Measurements from ENCODE around the gene CABCOCO1.
"Not testable (repeated sequence)": the region's sequence is repeated elsewhere in the genome, so short reads cannot be mapped to it uniquely, and the experiment has no call there.

Gene CABCOCO1

DNA sequence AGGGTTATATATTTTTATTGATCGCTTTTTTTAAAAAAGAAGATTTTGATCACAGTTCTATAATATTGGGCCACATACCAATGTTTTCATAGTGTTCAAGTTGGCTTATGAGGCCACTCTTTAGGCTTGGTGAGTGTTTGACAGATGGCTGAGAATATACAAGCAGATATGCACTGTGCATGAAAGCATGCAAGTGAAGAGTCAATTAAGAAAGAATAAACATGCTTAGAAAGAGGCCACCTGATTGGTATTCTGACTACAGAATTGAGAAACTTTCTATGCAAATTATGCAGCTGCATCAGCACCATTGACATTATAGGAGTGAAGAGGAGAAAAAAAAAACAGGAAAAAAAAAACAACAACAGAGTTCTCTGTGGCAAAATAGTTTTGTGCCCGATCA is 39.9 kb downstream of the CABCOCO1 start:
- no peaks in the 10 kb centered on the region for H3K79me1 ChIP-seq (ENCODE audit: low read depth, low read length)
- no peak overlapping the region for H3K27ac ChIP-seq (replicated peaks; ENCODE audit: low read length)
- H3K23ac ChIP-seq (ENCODE audit: low read depth, low read length, poor library complexity): no peak overlapping the region
- no peak overlapping the region for H3K4me2 ChIP-seq (ENCODE audit: insufficient read depth, low read length, poor library complexity, severe bottlenecking)
- H3K9me3 ChIP-seq (replicated peaks in 1 of 2; ENCODE audit: control insufficient read depth in 2 of 2, insufficient read depth in 1 of 2, low read depth in 1 of 2, low read length in 2 of 2): no peaks in the 10 kb centered on the region
- no peak overlapping the region for H2BK15ac ChIP-seq (ENCODE audit: low read length)
- WGBS, 2 donors (ENCODE audit: extremely low coverage in 2 of 2, insufficient read length in 2 of 2, insufficient replicate concordance in 1 of 2): no CpG with 5 or more reads among the region's 2 CpGs
- no peak overlapping the region for H3K4ac ChIP-seq (ENCODE audit: low read length)
- H2BK5ac ChIP-seq (ENCODE audit: low read length): no peak overlapping the region
- H3K9ac ChIP-seq (ENCODE audit: low read depth, low read length, poor library complexity): no peak overlapping the region
- no peaks in the 10 kb centered on the region for H3K27me3 ChIP-seq (ENCODE audit: control insufficient read depth in 3 of 3, insufficient read depth in 3 of 3, low read depth in 1 of 3, low read length in 3 of 3)
- H2AFZ ChIP-seq (ENCODE audit: low read length): no peak overlapping the region
- no peak for DNase-seq (ENCODE audit: low spot score)
- H2AK5ac ChIP-seq (ENCODE audit: low read depth, low read length): no peak overlapping the region
- no peak overlapping the region for H2BK12ac ChIP-seq (ENCODE audit: low read length)
- no peak overlapping the region for H3K14ac ChIP-seq (ENCODE audit: low read length)
- H3K36me3 ChIP-seq (replicated peaks in 1 of 2; ENCODE audit: control insufficient read depth in 2 of 2, insufficient read depth in 2 of 2, low read length in 2 of 2): no peaks in the 10 kb centered on the region
- H4K8ac ChIP-seq (ENCODE audit: low read depth, low read length): no peak overlapping the region
- H3K4me1 ChIP-seq (ENCODE audit: control insufficient read depth in 2 of 2, insufficient read depth in 1 of 2, low read depth in 1 of 2, low read length in 2 of 2): no peaks in the 10 kb centered on the region
- H3K4me3 ChIP-seq (ENCODE audit: low read length in 2 of 2): no peak overlapping the region
- no peak overlapping the region for H2BK120ac ChIP-seq (ENCODE audit: low read depth, low read length)
- no peak overlapping the region for H4K91ac ChIP-seq (ENCODE audit: low read depth, low read length, poor library complexity)
- no peak overlapping the region for H3K18ac ChIP-seq (ENCODE audit: low read length)

DNA sequence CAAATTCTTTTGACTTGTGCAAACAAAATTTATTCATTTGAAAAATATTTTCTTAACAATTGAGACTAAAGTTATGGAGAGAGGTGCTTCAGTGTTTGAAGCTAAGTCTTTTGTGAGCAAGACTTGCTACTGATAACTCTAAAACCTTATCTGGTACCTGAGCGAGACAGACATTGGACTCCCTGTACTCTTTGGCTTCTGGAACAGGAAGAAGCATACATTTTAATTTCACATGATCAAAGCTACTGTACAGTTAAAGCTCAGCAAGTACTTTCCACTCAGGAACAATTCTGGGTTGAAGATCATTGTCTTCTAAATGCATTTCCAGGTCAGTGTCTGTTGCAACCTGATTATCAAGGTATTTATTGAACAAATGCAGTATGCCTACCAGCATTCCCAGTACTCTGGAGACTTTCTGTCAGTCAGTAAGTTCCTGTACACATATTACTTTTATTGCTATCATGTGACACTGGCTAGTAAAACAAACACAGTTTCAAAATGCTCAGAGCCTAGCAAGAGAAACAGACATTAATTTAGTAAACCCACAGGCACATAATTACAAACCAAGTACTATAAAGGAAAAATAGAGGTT is 42.4 kb downstream of the CABCOCO1 start:
- Histone ChIP-seq H3K4me1 (ENCODE audit: control insufficient read depth in 2 of 2, insufficient read depth in 1 of 2, low read depth in 1 of 2, low read length in 2 of 2) (no peaks in the 10 kb centered on the region), H3K9me3 (replicated peaks in 1 of 2; ENCODE audit: control insufficient read depth in 2 of 2, insufficient read depth in 1 of 2, low read depth in 1 of 2, low read length in 2 of 2) (no peaks in the 10 kb centered on the region), H4K8ac (ENCODE audit: low read depth, low read length) (no peak overlapping the region), H3K9ac (ENCODE audit: low read depth, low read length, poor library complexity) (no peak overlapping the region), H3K27ac (replicated peaks; ENCODE audit: low read length) (no peak overlapping the region), H2BK12ac (ENCODE audit: low read length) (no peak overlapping the region), H3K23ac (ENCODE audit: low read depth, low read length, poor library complexity) (no peak overlapping the region), H3K4ac (ENCODE audit: low read length) (no peak overlapping the region), H3K18ac (ENCODE audit: low read length) (no peak overlapping the region), H2BK15ac (ENCODE audit: low read length) (no peak overlapping the region), H2BK5ac (ENCODE audit: low read length) (no peak overlapping the region), H2AFZ (ENCODE audit: low read length) (no peak overlapping the region), H2AK5ac (ENCODE audit: low read depth, low read length) (no peak overlapping the region), H3K4me2 (ENCODE audit: insufficient read depth, low read length, poor library complexity, severe bottlenecking) (no peak overlapping the region), H3K27me3 (ENCODE audit: control insufficient read depth in 3 of 3, insufficient read depth in 3 of 3, low read depth in 1 of 3, low read length in 3 of 3) (no peaks in the 10 kb centered on the region), H3K36me3 (replicated peaks in 1 of 2; ENCODE audit: control insufficient read depth in 2 of 2, insufficient read depth in 2 of 2, low read length in 2 of 2) (no peaks in the 10 kb centered on the region), H3K14ac (ENCODE audit: low read length) (no peak overlapping the region), H3K79me1 (ENCODE audit: low read depth, low read length) (no peaks in the 10 kb centered on the region), H4K91ac (ENCODE audit: low read depth, low read length, poor library complexity) (no peak overlapping the region), H3K4me3 (ENCODE audit: low read length in 2 of 2) (no peak overlapping the region), H2BK120ac (ENCODE audit: low read depth, low read length) (no peak overlapping the region)
- DNase-seq (ENCODE audit: low spot score): no peak
- no CpG with 5 or more reads among the region's 1 CpG for WGBS, 2 donors (ENCODE audit: extremely low coverage in 2 of 2, insufficient read length in 2 of 2, insufficient replicate concordance in 1 of 2)

DNA sequence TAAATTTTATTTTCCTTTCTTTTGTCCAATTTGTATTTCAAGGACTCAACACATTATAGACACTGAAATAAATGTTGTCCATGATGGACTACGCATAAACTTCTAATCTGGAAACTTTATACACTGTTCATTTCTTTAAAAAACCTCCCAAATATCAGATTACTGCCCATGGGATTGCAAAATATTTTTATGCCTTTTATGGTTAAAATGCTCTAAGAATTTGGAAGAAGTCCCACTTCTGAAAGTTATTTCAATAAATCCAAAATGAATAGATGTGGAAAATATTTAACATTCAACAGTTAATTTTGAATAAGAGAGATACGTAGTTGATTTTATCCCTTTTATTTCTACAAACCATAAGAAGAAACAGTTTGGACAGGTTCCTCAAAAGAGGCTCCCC is 46.1 kb downstream of the CABCOCO1 start:
- Histone ChIP-seq H3K18ac (ENCODE audit: low read length) (no peak overlapping the region), H2BK12ac (ENCODE audit: low read length) (no peak overlapping the region), H3K23ac (ENCODE audit: low read depth, low read length, poor library complexity) (no peak overlapping the region), H3K9me3 (replicated peaks in 1 of 2; ENCODE audit: control insufficient read depth in 2 of 2, insufficient read depth in 1 of 2, low read depth in 1 of 2, low read length in 2 of 2) (no peaks in the 10 kb centered on the region), H2BK5ac (ENCODE audit: low read length) (no peak overlapping the region), H3K9ac (ENCODE audit: low read depth, low read length, poor library complexity) (no peak overlapping the region), H2AK5ac (ENCODE audit: low read depth, low read length) (no peak overlapping the region), H3K4me1 (ENCODE audit: control insufficient read depth in 2 of 2, insufficient read depth in 1 of 2, low read depth in 1 of 2, low read length in 2 of 2) (no peaks in the 10 kb centered on the region), H3K79me1 (ENCODE audit: low read depth, low read length) (no peaks in the 10 kb centered on the region), H4K91ac (ENCODE audit: low read depth, low read length, poor library complexity) (no peak overlapping the region), H3K4ac (ENCODE audit: low read length) (no peak overlapping the region), H3K27ac (replicated peaks; ENCODE audit: low read length) (no peak overlapping the region), H3K14ac (ENCODE audit: low read length) (no peak overlapping the region), H2BK15ac (ENCODE audit: low read length) (no peak overlapping the region), H2AFZ (ENCODE audit: low read length) (no peak overlapping the region), H3K4me2 (ENCODE audit: insufficient read depth, low read length, poor library complexity, severe bottlenecking) (no peak overlapping the region), H3K36me3 (replicated peaks in 1 of 2; ENCODE audit: control insufficient read depth in 2 of 2, insufficient read depth in 2 of 2, low read length in 2 of 2) (no peaks in the 10 kb centered on the region), H3K4me3 (ENCODE audit: low read length in 2 of 2) (no peak overlapping the region), H3K27me3 (ENCODE audit: control insufficient read depth in 3 of 3, insufficient read depth in 3 of 3, low read depth in 1 of 3, low read length in 3 of 3) (no peaks in the 10 kb centered on the region), H2BK120ac (ENCODE audit: low read depth, low read length) (no peak overlapping the region), H4K8ac (ENCODE audit: low read depth, low read length) (no peak overlapping the region)
- no CpG with 5 or more reads among the region's 2 CpGs for WGBS, 2 donors (ENCODE audit: extremely low coverage in 2 of 2, insufficient read length in 2 of 2, insufficient replicate concordance in 1 of 2)
- DNase-seq (ENCODE audit: low spot score): no peak

DNA sequence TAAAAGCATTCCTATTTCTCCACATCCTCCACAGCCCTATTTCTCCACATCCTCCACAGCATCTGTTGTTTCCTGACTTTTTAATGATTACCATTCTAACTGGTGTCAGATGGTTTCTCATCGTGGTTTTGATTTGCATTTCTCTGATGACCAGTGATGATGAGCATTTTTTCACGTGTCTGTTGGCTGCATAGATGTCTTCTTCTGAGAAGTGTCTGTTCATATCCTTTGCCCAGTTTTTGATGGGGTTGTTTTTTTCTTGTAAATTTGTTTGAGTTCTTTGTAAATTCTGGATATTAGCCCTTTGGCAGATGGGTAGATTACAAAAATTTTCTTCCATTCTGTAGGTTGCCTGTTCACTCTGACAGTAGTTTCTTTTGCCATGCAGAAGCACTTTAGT is 49.4 kb downstream of the CABCOCO1 start:
- H2BK12ac ChIP-seq (ENCODE audit: low read length); H3K27me3 ChIP-seq (ENCODE audit: control insufficient read depth in 3 of 3, insufficient read depth in 3 of 3, low read depth in 1 of 3, low read length in 3 of 3); H3K4me3 ChIP-seq (ENCODE audit: low read length in 2 of 2); H3K23ac ChIP-seq (ENCODE audit: low read depth, low read length, poor library complexity); H4K8ac ChIP-seq (ENCODE audit: low read depth, low read length); H2AK5ac ChIP-seq (ENCODE audit: low read depth, low read length); H2BK15ac ChIP-seq (ENCODE audit: low read length); H3K27ac ChIP-seq (replicated peaks; ENCODE audit: low read length); H3K14ac ChIP-seq (ENCODE audit: low read length); H3K9me3 ChIP-seq (replicated peaks in 1 of 2; ENCODE audit: control insufficient read depth in 2 of 2, insufficient read depth in 1 of 2, low read depth in 1 of 2, low read length in 2 of 2); H3K4ac ChIP-seq (ENCODE audit: low read length); H3K9ac ChIP-seq (ENCODE audit: low read depth, low read length, poor library complexity); H3K4me1 ChIP-seq (ENCODE audit: control insufficient read depth in 2 of 2, insufficient read depth in 1 of 2, low read depth in 1 of 2, low read length in 2 of 2); H3K18ac ChIP-seq (ENCODE audit: low read length); H2BK5ac ChIP-seq (ENCODE audit: low read length); H4K91ac ChIP-seq (ENCODE audit: low read depth, low read length, poor library complexity); H3K36me3 ChIP-seq (replicated peaks in 1 of 2; ENCODE audit: control insufficient read depth in 2 of 2, insufficient read depth in 2 of 2, low read length in 2 of 2); H2BK120ac ChIP-seq (ENCODE audit: low read depth, low read length); H2AFZ ChIP-seq (ENCODE audit: low read length); DNase-seq (ENCODE audit: low spot score); H3K4me2 ChIP-seq (ENCODE audit: insufficient read depth, low read length, poor library complexity, severe bottlenecking); H3K79me1 ChIP-seq (ENCODE audit: low read depth, low read length): not testable (repeated sequence)
- WGBS, 2 donors (ENCODE audit: extremely low coverage in 2 of 2, insufficient read length in 2 of 2, insufficient replicate concordance in 1 of 2): no CpG with 5 or more reads among the region's 2 CpGs
